Naive thymus-derived CD8-positive, alpha-beta T cell (primary cell): ENCODE results near the gene APELA. TPM values are rescaled to one million over a fixed set of nuclear protein-coding genes. Genes with fewer than 3 reads are reported as not detected.
"Not testable (repeated sequence)": the region's sequence is repeated elsewhere in the genome, so short reads cannot be mapped to it uniquely, and the experiment has no call there.

Experiments used
- ATAC-seq, 2 donors: fragments of 150-1000 bp; cut with Tn5 transposase in 1 of 2; sonication (Bioruptor Pico), chemical (Tn5 transposase) in 1 of 2; 1 replicate in 1 of 2; 2 replicates in 1 of 2; pipeline ENCODE4 v1.10.0; 2021; ENCODE audit warnings: mild to moderate bottlenecking in 2 of 2, moderate library complexity in 2 of 2
- POLR2A ChIA-PET: fragments of 350-600 bp; sonication (Branson Sonifier 250); formaldehyde crosslinking; loops from one replicate; lab custom pipeline; 2021; ENCODE audit warnings: antibody characterized with exemption; lab: Charles Lee
- DNase-seq, 10 donors: peaks; one replicate each; pipeline versions ENCODE4 v3.0.0 to v3.0.0-alpha.2; 2020 to 2022
- H3K27ac Mint-ChIP-seq, 10 donors: one replicate each; pipeline ENCODE4 v1.8.0; 2020 to 2022; ENCODE audit warnings: mild to moderate bottlenecking in 10 of 10, mixed read lengths in 10 of 10, moderate library complexity in 4 of 10, inconsistent platforms in 1 of 10
- H3K27me3 Mint-ChIP-seq, 5 donors: one replicate each; pipeline ENCODE4 v1.8.0; 2021 to 2022; ENCODE audit warnings: mixed read lengths in 5 of 5
- H3K36me3 Mint-ChIP-seq, 3 donors: one replicate each; pipeline ENCODE4 v1.8.0; 2020 to 2022; ENCODE audit warnings: mixed read lengths in 3 of 3, mild to moderate bottlenecking in 2 of 3, inconsistent platforms in 1 of 3
- H3K4me1 Mint-ChIP-seq, 4 donors: one replicate each; pipeline ENCODE4 v1.8.0; 2021 to 2022; ENCODE audit warnings: mixed read lengths in 4 of 4
- H3K4me3 Mint-ChIP-seq, 10 donors: one replicate each; pipeline ENCODE4 v1.8.0; 2020 to 2022; ENCODE audit warnings: mild to moderate bottlenecking in 10 of 10, mixed read lengths in 10 of 10, moderate library complexity in 6 of 10, inconsistent platforms in 1 of 10
- H3K9me3 Mint-ChIP-seq, 9 donors: one replicate each; pipeline ENCODE4 v1.8.0; 2020 to 2022; ENCODE audit warnings: mixed read lengths in 9 of 9, mild to moderate bottlenecking in 3 of 9, inconsistent platforms in 1 of 9, moderate library complexity in 1 of 9
- polyA plus RNA-seq, 3 donors: library from polyadenylated mRNA; unstranded; fragments of 300-500 nt; fragmentation: Illumina TruSeq; gene quantifications; one replicate each; pipeline ENCODE4 v1.2.3, GENCODE V29; 2021
- total RNA-seq, 8 experiments: library from RNA in 2 of 8; stranded (reverse) in 2 of 8; gene quantifications; one replicate each; pipeline ENCODE4 v1.2.3 and lab custom pipeline; 2021 to 2026

APELA gene
- total and polyA plus RNA-seq, 5 experiments from 2014 or later, result not detected

DNA sequence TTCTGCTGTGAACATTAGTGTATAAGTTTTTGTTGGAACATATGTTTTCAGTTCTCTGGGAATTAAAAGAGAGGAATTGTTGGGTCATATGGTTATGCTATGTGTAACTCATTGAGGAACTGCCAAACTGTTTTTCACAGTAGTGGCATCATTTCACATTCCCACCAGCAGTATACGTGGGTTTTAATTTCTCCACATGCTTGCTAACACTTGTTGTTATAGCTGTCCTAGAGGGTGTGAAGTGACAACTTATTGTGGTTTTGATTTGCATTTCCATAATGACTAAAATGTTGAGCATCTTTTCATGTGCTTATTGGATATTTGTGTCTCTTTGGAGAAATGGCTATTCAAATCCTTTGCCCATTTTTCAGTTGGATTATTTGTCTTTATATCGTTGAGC, 13.7 kb downstream of the APELA start:
- H3K4me1 Mint-ChIP-seq, result no peaks in the 10 kb centered on the region
- POLR2A ChIA-PET, result no interaction called here

DNA sequence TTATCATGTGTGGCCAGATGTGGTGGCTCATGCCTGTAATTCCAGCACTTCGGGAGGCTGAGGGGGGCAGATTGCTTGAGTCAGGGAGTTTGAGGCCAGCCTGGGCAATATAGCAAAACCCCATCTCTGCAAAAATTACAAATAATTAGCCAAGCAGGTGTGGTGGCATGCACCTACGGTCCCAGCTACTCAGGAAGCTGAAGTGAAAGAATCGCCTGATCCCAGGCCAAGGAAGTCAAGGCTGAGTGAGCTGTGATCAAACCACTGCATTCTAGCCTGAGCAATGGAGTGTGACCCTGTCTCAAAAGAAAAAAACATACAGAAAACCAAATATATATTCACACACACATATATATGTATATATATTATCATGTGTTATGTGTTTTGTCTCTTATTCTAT, 15.0 kb downstream of the APELA start:
- peaks cover 0 to 2% (median 0%) of the 10 kb centered on the region in 9 donors for H3K9me3 Mint-ChIP-seq
- H3K27ac Mint-ChIP-seq, result no peak overlapping the region
- H3K36me3 Mint-ChIP-seq, result no peaks in the 10 kb centered on the region
- DNase-seq, result no peak
- POLR2A ChIA-PET, result no interaction called here
- H3K4me3 Mint-ChIP-seq, result no peak overlapping the region
- no peak for ATAC-seq
- H3K4me1 Mint-ChIP-seq, result no peaks in the 10 kb centered on the region
- H3K27me3 Mint-ChIP-seq, result peaks cover 7 to 29% (median 18%) of the 10 kb centered on the region in 5 donors

More for the DNA sequence above, 13.7 kb downstream of the APELA start:
- Mint-ChIP-seq H3K4me3 (no peak overlapping the region), H3K9me3 (peaks cover 0 to 2% (median 0%) of the 10 kb centered on the region in 9 donors), H3K27me3 (peaks cover 6 to 31% (median 18%) of the 10 kb centered on the region in 5 donors), H3K36me3 (no peaks in the 10 kb centered on the region), H3K27ac (no peak overlapping the region)
- ATAC-seq (no peak), DNase-seq (no peak)

DNA sequence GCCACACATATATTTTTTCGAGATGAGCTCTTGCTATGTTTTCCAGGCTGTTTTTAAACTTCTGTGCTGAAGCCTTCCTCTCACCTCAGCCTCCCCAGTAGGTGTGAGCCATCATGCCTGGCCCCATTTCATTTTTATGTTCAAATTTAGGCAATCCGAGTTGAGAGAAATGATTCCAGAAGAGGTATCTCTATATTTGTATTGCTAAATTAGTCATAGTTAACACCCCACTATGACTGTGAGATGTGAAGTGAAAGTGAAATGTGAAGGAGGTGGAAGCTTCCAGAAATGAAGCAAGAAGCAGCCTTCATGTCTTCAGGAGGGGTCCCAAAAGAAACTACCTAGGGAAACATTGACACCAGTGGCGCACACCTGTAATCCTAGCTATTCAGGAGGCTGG, 17.7 kb downstream of the APELA start:
- Mint-ChIP-seq H3K27me3 (peaks cover 5 to 12% (median 9%) of the 10 kb centered on the region in 5 donors), H3K4me1 (no peaks in the 10 kb centered on the region), H3K9me3 (peaks cover 0 to 2% (median 0%) of the 10 kb centered on the region in 9 donors), H3K27ac (no peak overlapping the region), H3K36me3 (no peaks in the 10 kb centered on the region), H3K4me3 (no peak overlapping the region)
- POLR2A ChIA-PET, result no interaction called here
- DNase-seq (no peak), ATAC-seq (no peak)

DNA sequence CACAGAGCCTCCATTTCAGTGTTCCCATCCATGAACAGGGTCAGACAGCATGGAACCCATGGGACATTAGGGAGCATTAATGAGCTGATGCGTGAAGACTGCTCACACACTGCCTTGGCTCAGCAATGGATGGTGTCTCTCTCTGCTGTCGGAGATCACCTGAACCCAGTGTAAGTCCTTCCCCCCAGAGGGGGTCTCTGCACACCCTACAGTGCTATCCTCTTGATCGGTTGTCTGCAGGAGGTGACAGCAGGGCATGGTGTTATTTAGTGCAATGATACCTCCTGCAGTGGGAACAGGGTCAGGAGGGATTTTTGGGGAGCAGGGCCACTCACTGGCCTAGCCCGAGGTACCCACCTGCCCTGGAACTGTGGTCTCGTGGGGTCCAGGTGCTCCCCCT, 25.6 kb downstream of the APELA start:
- Mint-ChIP-seq H3K4me1 (no peaks in the 10 kb centered on the region), H3K36me3 (no peaks in the 10 kb centered on the region), H3K4me3 (no peak overlapping the region), H3K27ac (no peak overlapping the region), H3K9me3 (no peaks in the 10 kb centered on the region), H3K27me3 (peaks cover 0 to 8% (median 2%) of the 10 kb centered on the region in 5 donors)
- POLR2A ChIA-PET, result no interaction called here
- ATAC-seq (no peak), DNase-seq (no peak)

DNA sequence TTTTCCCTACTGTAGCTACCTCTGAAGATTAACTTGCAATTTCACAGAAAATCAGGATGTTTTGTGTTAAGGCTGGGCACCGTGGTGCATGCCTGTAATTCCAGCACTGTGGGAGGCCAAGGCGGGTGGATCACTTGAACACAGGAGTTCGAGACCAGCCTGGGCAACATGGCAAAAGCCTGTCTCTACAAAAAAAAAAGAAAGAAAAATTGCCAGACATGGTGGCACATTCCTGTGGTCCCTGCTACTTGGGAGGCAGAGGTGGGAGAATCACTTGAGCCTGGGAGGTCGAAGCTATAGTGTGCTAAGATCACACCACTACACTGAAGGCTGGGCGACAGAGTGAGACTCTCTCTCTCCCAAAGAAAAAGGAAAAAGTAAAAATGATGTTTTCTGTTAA, 27.4 kb downstream of the APELA start:
- ATAC-seq (no peak), DNase-seq (no peak)
- peaks cover 0 to 8% (median 1%) of the 10 kb centered on the region in 5 donors for H3K27me3 Mint-ChIP-seq
- H3K4me3 Mint-ChIP-seq, result no peak overlapping the region
- no peaks in the 10 kb centered on the region for H3K36me3 Mint-ChIP-seq
- H3K4me1 Mint-ChIP-seq, result no peaks in the 10 kb centered on the region
- POLR2A ChIA-PET, result no interaction called here
- H3K27ac Mint-ChIP-seq, result no peak overlapping the region
- no peaks in the 10 kb centered on the region for H3K9me3 Mint-ChIP-seq

DNA sequence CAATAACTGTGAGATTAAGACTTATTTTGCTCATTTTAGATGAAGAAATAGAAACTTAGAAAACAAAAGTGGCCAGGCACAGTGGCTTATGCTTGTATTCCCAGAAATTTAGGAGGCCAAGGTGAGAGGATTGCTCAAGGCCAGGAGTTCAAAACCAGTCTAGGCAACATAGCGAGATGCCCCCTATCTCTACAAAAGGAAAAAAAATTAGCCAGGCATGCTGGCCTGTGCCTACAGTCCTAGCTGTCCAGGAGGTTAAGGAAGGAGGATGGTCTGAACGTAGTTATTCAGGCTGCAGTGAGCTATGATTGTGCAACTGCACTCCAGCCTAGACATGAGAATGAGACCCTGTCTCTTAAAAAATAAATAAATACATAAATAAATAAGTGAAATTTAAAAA, 28.0 kb downstream of the APELA start:
- Mint-ChIP-seq H3K27ac (no peak overlapping the region), H3K27me3 (peaks cover 0 to 8% (median 1%) of the 10 kb centered on the region in 5 donors)
- ATAC-seq, result no peak

DNA sequence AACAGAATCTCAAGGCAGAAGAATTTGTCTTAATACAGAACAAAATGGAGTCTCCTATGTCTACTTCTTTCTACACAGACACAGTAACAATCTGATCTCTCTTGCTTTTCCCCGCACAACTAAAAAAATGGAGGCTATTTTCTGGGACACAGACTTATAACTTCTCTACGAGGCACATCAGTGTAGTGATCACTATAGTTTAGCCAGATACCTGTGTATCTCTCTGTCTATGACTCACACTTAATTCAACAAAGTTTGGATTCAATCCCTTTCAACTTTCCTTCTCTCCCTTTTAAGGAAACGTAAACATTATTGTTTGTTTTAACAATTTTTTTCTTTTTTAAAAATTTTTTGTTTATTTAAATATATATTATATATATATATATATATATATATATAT, 29.4 kb downstream of the APELA start:
- DNase-seq, result no peak
- no peak overlapping the region for H3K4me3 Mint-ChIP-seq
- POLR2A ChIA-PET, result no interaction called here
- ATAC-seq, result no peak
- peaks cover 0 to 4% (median 0%) of the 10 kb centered on the region in 5 donors for H3K27me3 Mint-ChIP-seq
- H3K27ac Mint-ChIP-seq, result no peak overlapping the region
- H3K9me3 Mint-ChIP-seq, result peaks cover 0 to 3% (median 0%) of the 10 kb centered on the region in 9 donors
- no peaks in the 10 kb centered on the region for H3K4me1 Mint-ChIP-seq
- no peaks in the 10 kb centered on the region for H3K36me3 Mint-ChIP-seq

More for the DNA sequence above, 28.0 kb downstream of the APELA start:
- Mint-ChIP-seq H3K9me3 (peaks cover 0 to 2% (median 0%) of the 10 kb centered on the region in 9 donors), H3K4me3 (no peak overlapping the region), H3K36me3 (no peaks in the 10 kb centered on the region), H3K4me1 (no peaks in the 10 kb centered on the region)
- no peak for DNase-seq
- POLR2A ChIA-PET, result no interaction called here

DNA sequence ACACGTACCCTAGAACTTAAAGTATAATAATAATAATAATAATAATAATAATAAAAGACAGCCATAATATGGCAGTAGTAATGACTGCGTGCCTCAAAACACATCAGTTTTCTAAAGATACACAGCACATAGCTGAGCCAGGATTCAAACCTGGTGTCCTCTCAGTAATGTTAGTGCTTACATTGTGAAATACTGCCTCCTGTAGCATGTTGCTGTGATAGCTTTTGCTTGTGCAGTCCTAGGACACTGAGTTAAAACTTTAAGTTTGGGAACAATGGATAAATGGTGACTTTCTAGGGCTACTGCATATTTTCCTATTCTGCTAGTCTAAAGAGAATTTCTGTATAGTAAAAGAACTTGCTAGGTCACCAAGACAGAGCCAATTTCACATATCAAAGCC, 36.5 kb downstream of the APELA start:
- ATAC-seq, H3K27me3 Mint-ChIP-seq, H3K36me3 Mint-ChIP-seq, DNase-seq, H3K4me3 Mint-ChIP-seq, H3K9me3 Mint-ChIP-seq, H3K4me1 Mint-ChIP-seq, H3K27ac Mint-ChIP-seq, POLR2A ChIA-PET: not testable (repeated sequence)

DNA sequence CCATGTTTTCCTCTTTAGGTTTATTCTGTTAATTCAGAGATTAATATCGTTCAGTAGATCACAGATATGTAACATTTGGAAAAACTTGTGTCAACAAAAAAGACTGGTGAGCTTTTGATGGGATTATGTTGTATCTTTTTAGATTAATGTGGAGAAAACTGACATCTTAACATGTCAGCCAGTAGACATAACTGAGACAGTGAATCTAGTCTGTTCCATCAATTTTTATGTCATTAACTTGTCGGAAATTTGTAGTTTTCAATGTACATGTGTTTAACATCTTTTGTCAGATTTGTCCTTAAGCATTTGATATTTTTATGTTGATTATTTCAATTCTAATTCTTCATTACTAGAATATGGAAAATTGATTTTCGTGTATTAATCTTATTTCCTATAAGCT, 42.0 kb downstream of the APELA start:
- Mint-ChIP-seq H3K27ac (no peak overlapping the region), H3K4me3 (no peak overlapping the region), H3K27me3 (no peaks in the 10 kb centered on the region), H3K36me3 (no peaks in the 10 kb centered on the region), H3K4me1 (no peaks in the 10 kb centered on the region), H3K9me3 (peaks cover 0 to 4% (median 0%) of the 10 kb centered on the region in 9 donors)
- POLR2A ChIA-PET, result no interaction called here
- ATAC-seq (no peak), DNase-seq (no peak)

DNA sequence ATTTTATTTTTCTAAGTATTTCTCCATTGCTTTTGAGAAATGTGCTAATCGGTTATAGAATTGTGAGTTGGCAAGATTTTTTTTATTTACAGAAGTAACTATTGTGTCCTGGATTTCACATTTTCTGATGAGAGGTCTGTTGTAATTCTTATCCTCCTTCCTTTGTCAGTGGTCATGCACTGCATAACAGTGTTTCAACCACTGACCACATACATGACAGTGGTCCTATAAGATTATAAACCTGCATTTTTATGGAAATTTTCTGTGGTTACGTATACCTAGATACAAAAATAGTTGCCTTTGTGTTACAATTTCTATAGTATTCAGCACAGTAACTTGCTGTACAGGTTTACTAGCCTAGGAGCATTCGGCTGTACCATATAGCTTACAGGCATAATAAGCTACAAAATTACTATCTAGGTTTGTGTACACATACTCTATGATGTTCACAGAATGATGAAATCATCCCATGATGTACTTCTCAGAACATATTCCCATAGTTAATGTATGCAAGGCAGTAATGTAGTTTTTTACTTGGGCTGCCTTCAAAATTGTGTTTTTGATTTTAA, 47.8 kb downstream of the APELA start:
- no peak overlapping the region for H3K4me3 Mint-ChIP-seq
- H3K27me3 Mint-ChIP-seq, result peaks cover 0 to 15% (median 0%) of the 10 kb centered on the region in 5 donors
- no peak overlapping the region for H3K27ac Mint-ChIP-seq
- DNase-seq (no peak), ATAC-seq (no peak)
- H3K9me3 Mint-ChIP-seq, result peaks cover 0 to 4% (median 0%) of the 10 kb centered on the region in 9 donors
- H3K4me1 Mint-ChIP-seq, result no peaks in the 10 kb centered on the region
- no peaks in the 10 kb centered on the region for H3K36me3 Mint-ChIP-seq
- POLR2A ChIA-PET, result no interaction called here

DNA sequence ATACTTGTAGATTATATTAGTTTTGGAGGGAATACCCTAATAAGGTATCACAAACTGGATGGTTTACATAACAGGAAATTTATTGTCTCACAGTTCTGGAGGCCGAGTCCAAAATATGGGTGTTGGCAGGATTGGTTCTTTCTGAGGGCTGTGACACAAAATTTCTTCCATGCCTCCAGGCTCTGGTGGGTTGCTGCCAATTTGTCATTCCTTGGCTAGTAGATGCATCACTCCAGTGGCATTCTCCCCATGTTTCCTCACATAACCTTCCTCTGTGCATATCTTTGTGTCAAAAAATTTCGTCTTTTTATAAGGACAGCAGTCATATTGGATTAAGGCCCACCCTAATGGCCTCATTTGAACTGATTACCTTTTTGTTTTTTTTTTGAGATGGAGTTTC, 49.3 kb downstream of the APELA start:
- H3K27ac Mint-ChIP-seq, result no peak overlapping the region
- no peaks in the 10 kb centered on the region for H3K9me3 Mint-ChIP-seq
- H3K4me3 Mint-ChIP-seq, result no peak overlapping the region
- POLR2A ChIA-PET, result no interaction called here
- no peaks in the 10 kb centered on the region for H3K4me1 Mint-ChIP-seq
- H3K27me3 Mint-ChIP-seq, result peaks cover 0 to 22% (median 2%) of the 10 kb centered on the region in 5 donors
- no peak for DNase-seq
- H3K36me3 Mint-ChIP-seq, result no peaks in the 10 kb centered on the region
- no peak for ATAC-seq

DNA sequence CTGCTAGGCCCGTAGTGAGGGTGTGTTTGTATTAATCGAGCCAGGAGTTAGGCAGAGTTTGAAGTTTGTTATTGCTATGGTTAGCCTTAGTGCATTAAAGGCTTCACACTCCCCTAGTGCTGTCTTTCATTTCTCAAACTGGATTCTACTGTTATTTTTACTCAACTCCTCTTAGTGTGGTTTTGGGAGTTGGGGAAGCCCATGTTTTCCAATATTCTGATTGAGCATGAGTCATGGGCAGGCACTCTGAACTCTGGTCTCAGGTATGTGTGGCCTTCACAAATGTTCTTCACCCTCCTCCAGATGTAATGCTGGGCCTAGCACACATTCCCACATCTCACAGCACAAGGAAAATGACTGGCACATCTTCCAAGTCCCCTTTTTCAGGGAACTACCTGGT, 50.1 kb downstream of the APELA start:
- H3K4me1 Mint-ChIP-seq, ATAC-seq, H3K36me3 Mint-ChIP-seq, H3K4me3 Mint-ChIP-seq, H3K27ac Mint-ChIP-seq, POLR2A ChIA-PET, DNase-seq, H3K9me3 Mint-ChIP-seq: not testable (repeated sequence)
- peaks cover 0 to 22% (median 2%) of the 10 kb centered on the region in 5 donors for H3K27me3 Mint-ChIP-seq

DNA sequence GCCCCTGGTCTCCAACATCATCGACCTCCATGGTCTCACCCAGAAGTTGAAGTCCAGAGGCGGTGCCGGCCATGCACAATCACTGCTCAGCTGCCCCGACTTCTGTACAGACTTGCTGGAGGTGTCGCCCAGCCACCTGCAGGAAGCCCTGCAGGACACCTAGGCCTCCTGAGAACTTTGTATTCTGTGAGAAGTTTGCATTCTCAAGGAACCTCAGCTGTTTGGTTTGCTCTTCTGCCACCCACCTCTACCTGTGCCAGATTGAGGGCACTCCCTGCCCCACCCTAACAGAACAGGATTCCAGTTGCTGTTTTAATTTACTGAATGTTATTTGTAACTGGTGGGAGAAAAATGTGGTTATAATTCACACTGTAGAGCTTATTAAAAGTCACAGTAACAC, 53.7 kb downstream of the APELA start:
- POLR2A ChIA-PET, result no interaction called here
- Mint-ChIP-seq H3K27me3 (peaks cover 3 to 28% (median 4%) of the 10 kb centered on the region in 5 donors), H3K36me3 (no peaks in the 10 kb centered on the region), H3K4me1 (no peaks in the 10 kb centered on the region), H3K4me3 (no peak overlapping the region), H3K27ac (no peak overlapping the region), H3K9me3 (no peaks in the 10 kb centered on the region)
- no peak for ATAC-seq
- no peak for DNase-seq
